ENCODE data around the gene CRISPLD2. TPM values are rescaled to one million over a fixed set of nuclear protein-coding genes. Genes with fewer than 3 reads are reported as not detected.
"Not testable (repeated sequence)": the region's sequence is repeated elsewhere in the genome, so short reads cannot be mapped to it uniquely, and the experiment has no call there.

CRISPLD2 gene
- total RNA-seq, 1 donor = 17.5 TPM

GRCh38 chr16:84933774-84934631, 114.2 kb downstream of the CRISPLD2 start:
- H3K27me3 ChIP-seq (ENCODE audit: insufficient read depth, low read length) = no peaks in the 10 kb centered on the region
- H3K4me3 ChIP-seq (ENCODE audit: low read length) = no peak overlapping the region
- H3K9me3 ChIP-seq (ENCODE audit: low read depth, low read length) = no peaks in the 10 kb centered on the region
- H3K4me1 ChIP-seq (ENCODE audit: insufficient read depth, low read length) = no peaks in the 10 kb centered on the region

- Histone ChIP-seq H3K9me3 (ENCODE audit: low read depth, low read length) (no peaks in the 10 kb centered on the region), H3K4me1 (ENCODE audit: insufficient read depth, low read length) (no peaks in the 10 kb centered on the region), H3K27me3 (ENCODE audit: insufficient read depth, low read length) (no peaks in the 10 kb centered on the region), H3K4me3 (ENCODE audit: low read length) (no peak overlapping the region)
These were observed 117.6 kb downstream of the CRISPLD2 start for GRCh38 chr16:84937196-84938005.

GRCh38 chr16:84938616-84939015, 118.8 kb downstream of the CRISPLD2 start:
- not testable (repeated sequence) for H3K4me1 ChIP-seq (ENCODE audit: insufficient read depth, low read length); H3K9me3 ChIP-seq (ENCODE audit: low read depth, low read length); H3K4me3 ChIP-seq (ENCODE audit: low read length); H3K27me3 ChIP-seq (ENCODE audit: insufficient read depth, low read length)

GRCh38 chr16:84940670-84941551, 121.1 kb downstream of the CRISPLD2 start:
- H3K27me3 ChIP-seq (ENCODE audit: insufficient read depth, low read length) = no peaks in the 10 kb centered on the region
- H3K4me3 ChIP-seq (ENCODE audit: low read length) = no peak overlapping the region
- no peaks in the 10 kb centered on the region for H3K4me1 ChIP-seq (ENCODE audit: insufficient read depth, low read length)
- H3K9me3 ChIP-seq (ENCODE audit: low read depth, low read length) = no peaks in the 10 kb centered on the region

- Histone ChIP-seq H3K4me3 (ENCODE audit: low read length) (no peak overlapping the region), H3K27me3 (ENCODE audit: insufficient read depth, low read length) (no peaks in the 10 kb centered on the region), H3K9me3 (ENCODE audit: low read depth, low read length) (no peaks in the 10 kb centered on the region), H3K4me1 (ENCODE audit: insufficient read depth, low read length) (peaks cover under 1% of the 10 kb centered on the region)
These were observed 122.1 kb downstream of the CRISPLD2 start for GRCh38 chr16:84941921-84942320.

- Histone ChIP-seq H3K4me1 (ENCODE audit: insufficient read depth, low read length) (peaks cover 4% of the 10 kb centered on the region), H3K9me3 (ENCODE audit: low read depth, low read length) (no peaks in the 10 kb centered on the region), H3K4me3 (ENCODE audit: low read length) (no peak overlapping the region), H3K27me3 (ENCODE audit: insufficient read depth, low read length) (no peaks in the 10 kb centered on the region)
These were observed 123.0 kb downstream of the CRISPLD2 start for GRCh38 chr16:84942786-84943185.

GRCh38 chr16:84943620-84944019, 123.8 kb downstream of the CRISPLD2 start:
- Histone ChIP-seq H3K27me3 (ENCODE audit: insufficient read depth, low read length) (no peaks in the 10 kb centered on the region), H3K4me3 (ENCODE audit: low read length) (no peak overlapping the region), H3K4me1 (ENCODE audit: insufficient read depth, low read length) (peaks cover 4% of the 10 kb centered on the region)

GRCh38 chr16:84947022-84947421, 127.2 kb downstream of the CRISPLD2 start:
- no peaks in the 10 kb centered on the region for H3K9me3 ChIP-seq (ENCODE audit: low read depth, low read length)
- no peak overlapping the region for H3K4me3 ChIP-seq (ENCODE audit: low read length)
- no peaks in the 10 kb centered on the region for H3K27me3 ChIP-seq (ENCODE audit: insufficient read depth, low read length)
- H3K4me1 ChIP-seq (ENCODE audit: insufficient read depth, low read length) = peaks cover 5% of the 10 kb centered on the region

More at GRCh38 chr16:84943620-84944019, 123.8 kb downstream of the CRISPLD2 start:
- H3K9me3 ChIP-seq (ENCODE audit: low read depth, low read length) = no peaks in the 10 kb centered on the region

- Histone ChIP-seq H3K4me1 (ENCODE audit: insufficient read depth, low read length) (peaks cover 17% of the 10 kb centered on the region), H3K27me3 (ENCODE audit: insufficient read depth, low read length) (no peaks in the 10 kb centered on the region), H3K4me3 (ENCODE audit: low read length) (no peak overlapping the region), H3K9me3 (ENCODE audit: low read depth, low read length) (no peaks in the 10 kb centered on the region)
These were observed 128.4 kb downstream of the CRISPLD2 start for GRCh38 chr16:84947996-84948850.

GRCh38 chr16:84948851-84949610, 129.2 kb downstream of the CRISPLD2 start:
- peaks cover 23% of the 10 kb centered on the region for H3K4me1 ChIP-seq (ENCODE audit: insufficient read depth, low read length)
- H3K4me3 ChIP-seq (ENCODE audit: low read length) = no peak overlapping the region

GRCh38 chr16:84949772-84950436, 130.1 kb downstream of the CRISPLD2 start:
- H3K27me3 ChIP-seq (ENCODE audit: insufficient read depth, low read length) = no peaks in the 10 kb centered on the region
- H3K9me3 ChIP-seq (ENCODE audit: low read depth, low read length) = no peaks in the 10 kb centered on the region

More at GRCh38 chr16:84948851-84949610, 129.2 kb downstream of the CRISPLD2 start:
- H3K9me3 ChIP-seq (ENCODE audit: low read depth, low read length) = no peaks in the 10 kb centered on the region
- no peaks in the 10 kb centered on the region for H3K27me3 ChIP-seq (ENCODE audit: insufficient read depth, low read length)

GRCh38 chr16:84950906-84951305, 131.1 kb downstream of the CRISPLD2 start:
- Histone ChIP-seq H3K4me3 (ENCODE audit: low read length) (no peak overlapping the region), H3K9me3 (ENCODE audit: low read depth, low read length) (no peaks in the 10 kb centered on the region), H3K27me3 (ENCODE audit: insufficient read depth, low read length) (no peaks in the 10 kb centered on the region), H3K4me1 (ENCODE audit: insufficient read depth, low read length) (peaks cover 23% of the 10 kb centered on the region)

More at GRCh38 chr16:84949772-84950436, 130.1 kb downstream of the CRISPLD2 start:
- peaks cover 23% of the 10 kb centered on the region for H3K4me1 ChIP-seq (ENCODE audit: insufficient read depth, low read length)
- no peak overlapping the region for H3K4me3 ChIP-seq (ENCODE audit: low read length)

All from mononuclear cell (primary cell).